ENCODE measurements around the gene MMADHC. TPM values are rescaled to one million over a fixed set of nuclear protein-coding genes. Genes with fewer than 3 reads are reported as not detected.

Gene MMADHC
- 100 to 1,000 TPM in 2 of 3 donors, 10 to 100 TPM in 1; 97.5 to 191 (median 130) TPM for polyA plus RNA-seq

GRCh38 chr2:149587220-149587949 lies at the start of gene MMADHC:
MMADHC (minus strand) TSS chr2:149587775; CDS start chr2:149587097, 678 bp downstream.
- Mint-ChIP-seq H3K4me3 (peak within 1 kb of the TSS; percentile 94 to 99 (median 96)), H3K36me3 (peaks cover 6 to 19% (median 7%) of the 10 kb centered on the region in 3 donors), H3K27ac (peak within 1 kb of the TSS; percentile 96 to 100 (median 98)), H3K27me3 (ENCODE audit: low read depth in 3 of 3) (peaks cover 7 to 16% (median 10%) of the 10 kb centered on the region in 3 donors), H3K4me1 (peaks cover 51 to 59% of the 10 kb centered on the region in 2 donors), H3K9me3 (no peaks in the 10 kb centered on the region)
- DNase-seq = peak; percentile 89 to 92 (median 92)

- DNase-seq = no peak
- H3K36me3 Mint-ChIP-seq = no peaks in the 10 kb centered on the region
- no peaks in the 10 kb centered on the region for H3K4me1 Mint-ChIP-seq
- H3K9me3 Mint-ChIP-seq = peaks cover 0 to 7% (median under 1%) of the 10 kb centered on the region in 6 donors
- H3K4me3 Mint-ChIP-seq = no peak overlapping the region
- H3K27ac Mint-ChIP-seq = no peak overlapping the region
- H3K27me3 Mint-ChIP-seq (ENCODE audit: low read depth in 3 of 3) = peaks cover 0 to 4% (median 2%) of the 10 kb centered on the region in 3 donors
Measured at GRCh38 chr2:149634103-149634502, 46.5 kb upstream of the MMADHC start.

- Mint-ChIP-seq H3K4me1 (no peaks in the 10 kb centered on the region), H3K9me3 (peaks cover 0 to 1% (median 0%) of the 10 kb centered on the region in 6 donors), H3K27me3 (ENCODE audit: low read depth in 3 of 3) (peaks cover 0 to 7% (median 2%) of the 10 kb centered on the region in 3 donors), H3K4me3 (no peak overlapping the region), H3K36me3 (no peaks in the 10 kb centered on the region), H3K27ac (no peak overlapping the region)
- no peak for DNase-seq
Measured at GRCh38 chr2:149630445-149630844, 42.9 kb upstream of the MMADHC start.

- H3K36me3 Mint-ChIP-seq = no peaks in the 10 kb centered on the region
- no peak overlapping the region for H3K27ac Mint-ChIP-seq
- H3K27me3 Mint-ChIP-seq (ENCODE audit: low read depth in 3 of 3) = peaks cover 0 to 5% (median 2%) of the 10 kb centered on the region in 3 donors
- H3K9me3 Mint-ChIP-seq = peaks cover 0 to 1% (median 0%) of the 10 kb centered on the region in 6 donors
- no peak for DNase-seq
- H3K4me3 Mint-ChIP-seq = no peak overlapping the region
- H3K4me1 Mint-ChIP-seq = no peaks in the 10 kb centered on the region
Measured at GRCh38 chr2:149629026-149629425, 41.5 kb upstream of the MMADHC start.

- Mint-ChIP-seq H3K27me3 (ENCODE audit: low read depth in 3 of 3) (peaks cover 0 to 5% (median 4%) of the 10 kb centered on the region in 3 donors), H3K9me3 (peaks cover 0 to 1% (median 0%) of the 10 kb centered on the region in 6 donors), H3K4me3 (no peak overlapping the region), H3K4me1 (no peaks in the 10 kb centered on the region), H3K36me3 (no peaks in the 10 kb centered on the region), H3K27ac (no peak overlapping the region)
- DNase-seq = no peak
Measured at GRCh38 chr2:149627111-149627801, 39.7 kb upstream of the MMADHC start.

GRCh38 chr2:149625671-149626070 lies 38.1 kb upstream of the MMADHC start:
- DNase-seq = no peak

GRCh38 chr2:149625271-149625670 lies 37.7 kb upstream of the MMADHC start:
- H3K9me3 Mint-ChIP-seq = peaks cover 0 to 1% (median 0%) of the 10 kb centered on the region in 6 donors
- no peaks in the 10 kb centered on the region for H3K36me3 Mint-ChIP-seq
- no peak overlapping the region for H3K4me3 Mint-ChIP-seq

More at GRCh38 chr2:149625671-149626070, 38.1 kb upstream of the MMADHC start:
- Mint-ChIP-seq H3K4me3 (no peak overlapping the region), H3K4me1 (no peaks in the 10 kb centered on the region), H3K9me3 (peaks cover 0 to 1% (median 0%) of the 10 kb centered on the region in 6 donors), H3K27me3 (ENCODE audit: low read depth in 3 of 3) (peaks cover 3 to 7% (median 6%) of the 10 kb centered on the region in 3 donors), H3K36me3 (no peaks in the 10 kb centered on the region), H3K27ac (no peak overlapping the region)

GRCh38 chr2:149622343-149622742 lies 34.8 kb upstream of the MMADHC start:
- Mint-ChIP-seq H3K4me1 (no peaks in the 10 kb centered on the region), H3K36me3 (no peaks in the 10 kb centered on the region), H3K4me3 (no peak overlapping the region), H3K27me3 (ENCODE audit: low read depth in 3 of 3) (peaks cover 3 to 17% (median 7%) of the 10 kb centered on the region in 3 donors), H3K9me3 (no peaks in the 10 kb centered on the region), H3K27ac (no peak overlapping the region)
- no peak for DNase-seq

More at GRCh38 chr2:149625271-149625670, 37.7 kb upstream of the MMADHC start:
- no peaks in the 10 kb centered on the region for H3K4me1 Mint-ChIP-seq
- peaks cover 4 to 10% (median 6%) of the 10 kb centered on the region in 3 donors for H3K27me3 Mint-ChIP-seq (ENCODE audit: low read depth in 3 of 3)
- H3K27ac Mint-ChIP-seq = no peak overlapping the region
- DNase-seq = no peak

GRCh38 chr2:149617476-149617875 lies 29.9 kb upstream of the MMADHC start:
- Mint-ChIP-seq H3K27ac (no peak overlapping the region), H3K4me3 (no peak overlapping the region), H3K4me1 (no peaks in the 10 kb centered on the region), H3K27me3 (ENCODE audit: low read depth in 3 of 3) (peaks cover 2 to 15% (median 7%) of the 10 kb centered on the region in 3 donors), H3K36me3 (no peaks in the 10 kb centered on the region), H3K9me3 (peaks cover 0 to 2% (median 0%) of the 10 kb centered on the region in 6 donors)
- DNase-seq = no peak

GRCh38 chr2:149616681-149617456 lies 29.3 kb upstream of the MMADHC start:
- Mint-ChIP-seq H3K27ac (no peak overlapping the region), H3K4me1 (no peaks in the 10 kb centered on the region), H3K4me3 (no peak overlapping the region), H3K27me3 (ENCODE audit: low read depth in 3 of 3) (peaks cover 2 to 15% (median 7%) of the 10 kb centered on the region in 3 donors), H3K36me3 (no peaks in the 10 kb centered on the region), H3K9me3 (peaks cover 0 to 2% (median 0%) of the 10 kb centered on the region in 6 donors)
- no peak for DNase-seq

- H3K27ac Mint-ChIP-seq = no peak overlapping the region
- H3K4me1 Mint-ChIP-seq = no peaks in the 10 kb centered on the region
- DNase-seq = no peak
- H3K4me3 Mint-ChIP-seq = no peak overlapping the region
- peaks cover 0 to 2% (median 0%) of the 10 kb centered on the region in 6 donors for H3K9me3 Mint-ChIP-seq
- peaks cover 0 to 11% (median 1%) of the 10 kb centered on the region in 3 donors for H3K27me3 Mint-ChIP-seq (ENCODE audit: low read depth in 3 of 3)
- no peaks in the 10 kb centered on the region for H3K36me3 Mint-ChIP-seq
Measured at GRCh38 chr2:149613704-149614103, 26.1 kb upstream of the MMADHC start.

- no peak for DNase-seq
- Mint-ChIP-seq H3K27ac (no peak overlapping the region), H3K36me3 (no peaks in the 10 kb centered on the region), H3K9me3 (peaks cover 0 to 2% (median 0%) of the 10 kb centered on the region in 6 donors), H3K4me3 (no peak overlapping the region), H3K27me3 (ENCODE audit: low read depth in 3 of 3) (peaks cover 0 to 5% (median 0%) of the 10 kb centered on the region in 3 donors), H3K4me1 (no peaks in the 10 kb centered on the region)
Measured at GRCh38 chr2:149612122-149612521, 24.5 kb upstream of the MMADHC start.

GRCh38 chr2:149611100-149611820 lies 23.7 kb upstream of the MMADHC start:
- Mint-ChIP-seq H3K36me3 (no peaks in the 10 kb centered on the region), H3K4me1 (no peaks in the 10 kb centered on the region), H3K27me3 (ENCODE audit: low read depth in 3 of 3) (peaks cover 0 to 5% (median 0%) of the 10 kb centered on the region in 3 donors), H3K4me3 (no peak overlapping the region), H3K9me3 (peaks cover 0 to 2% (median 0%) of the 10 kb centered on the region in 6 donors), H3K27ac (no peak overlapping the region)
- DNase-seq = no peak

Measured in immature natural killer cell (primary cell).